Measurements from ENCODE around the gene MED12.

Gene MED12

DNA sequence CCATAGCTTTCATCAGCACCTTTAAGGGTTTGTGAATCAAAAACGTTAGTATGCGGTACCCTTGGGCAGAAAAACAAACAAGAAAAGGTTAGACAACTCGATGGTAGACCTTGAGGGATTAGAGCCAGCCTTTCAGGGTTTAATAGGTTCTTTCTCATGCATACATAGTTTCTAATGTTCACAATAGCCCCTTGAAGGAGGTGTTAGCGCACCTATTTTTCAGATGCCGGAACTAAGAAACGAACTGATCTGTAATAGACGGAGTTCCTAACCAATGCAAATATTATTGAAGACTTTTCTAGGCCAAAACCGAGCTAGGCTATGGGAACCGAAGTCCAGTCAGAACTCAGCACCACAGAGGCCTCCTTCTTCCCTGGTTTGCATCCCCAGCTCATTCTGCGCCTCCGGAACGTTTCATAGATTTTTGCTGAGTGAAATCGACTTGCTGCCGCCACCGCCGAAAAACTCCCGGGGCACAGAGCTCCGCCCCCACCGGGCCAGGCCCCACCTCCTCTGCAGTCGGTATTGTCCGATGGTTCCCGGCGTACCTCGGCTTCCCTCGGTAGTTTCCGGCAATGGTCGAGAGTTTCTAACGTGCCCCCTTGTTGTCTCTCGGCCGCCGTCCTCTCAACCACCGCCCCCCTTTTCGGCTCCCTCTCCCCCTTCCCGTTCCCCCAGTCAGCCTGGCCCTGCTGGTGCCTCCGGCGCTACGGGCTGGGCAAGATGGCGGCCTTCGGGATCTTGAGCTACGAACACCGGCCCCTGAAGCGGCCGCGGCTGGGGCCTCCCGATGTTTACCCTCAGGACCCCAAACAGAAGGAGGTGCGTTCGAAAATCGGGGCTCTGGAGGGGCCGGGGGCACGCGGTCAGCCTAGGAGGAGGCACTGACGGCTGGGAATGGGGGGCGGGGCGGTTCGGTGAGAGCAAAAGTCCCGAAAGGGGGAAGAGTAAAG lies at the start of gene MED12:
Gene MED12 (plus strand): TSS at position 565 of the 953 bp plus-strand sequence. CDS start 159 bp downstream, at position 724.
- peak; percentile 82 for DNase-seq (ENCODE audit: low spot score)

DNA sequence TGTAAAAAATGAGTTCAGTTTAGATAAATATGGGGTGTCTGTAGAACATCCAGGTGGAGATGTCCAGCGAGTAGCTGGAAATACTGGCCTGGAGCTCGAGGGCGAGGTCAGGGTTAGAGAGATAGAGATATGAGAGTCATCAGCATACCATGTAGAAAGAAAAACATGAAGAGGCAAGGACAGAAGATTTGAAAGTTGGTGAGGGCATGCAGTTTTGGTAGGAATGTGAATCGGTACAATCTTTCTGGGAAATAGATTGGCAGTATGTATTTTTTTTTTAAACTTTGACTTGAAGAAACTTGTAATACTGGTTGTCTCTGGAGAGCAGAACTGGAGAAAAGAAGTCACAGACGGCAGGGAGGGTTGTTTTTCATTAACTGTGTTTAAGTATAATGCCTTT lies 47.9 kb upstream of the MED12 start:
- no peak for DNase-seq (ENCODE audit: low spot score)

DNA sequence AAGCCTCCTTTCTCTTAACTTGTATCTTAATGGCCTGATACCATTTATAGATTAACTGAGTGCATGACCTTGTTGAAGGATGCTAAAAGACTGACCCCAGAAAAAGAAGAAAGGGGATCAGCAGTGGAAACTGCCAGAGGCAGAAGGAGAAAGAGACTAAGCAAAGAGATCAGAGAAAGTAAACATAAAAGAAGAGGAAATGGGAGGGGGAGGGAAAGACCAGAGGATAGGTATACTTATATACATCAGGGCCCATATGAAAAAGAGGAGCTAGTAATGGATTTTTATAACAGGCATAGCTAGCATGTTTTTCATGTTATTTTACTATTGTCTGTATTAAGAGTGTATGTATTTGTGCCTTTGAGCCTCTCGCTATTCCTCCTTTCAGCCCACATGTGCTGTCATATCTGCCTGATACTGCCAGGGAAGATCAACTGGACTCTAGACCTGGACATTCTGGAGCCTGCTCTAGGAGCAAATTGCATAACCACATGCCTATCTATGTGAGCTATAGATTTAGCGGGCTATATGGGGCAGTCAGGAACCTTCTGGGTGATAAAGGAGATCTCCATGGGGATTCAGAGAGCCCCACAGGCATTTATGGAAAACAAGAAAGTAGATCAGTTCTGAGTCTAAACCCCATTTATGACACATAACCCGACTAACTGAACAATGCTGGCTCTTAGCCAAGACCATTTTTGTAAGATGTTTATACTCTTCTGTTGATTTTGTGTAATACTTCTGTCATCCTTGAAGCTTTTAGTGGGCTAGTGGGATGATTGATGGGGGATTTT lies 36.9 kb upstream of the MED12 start:
- no peak for DNase-seq (ENCODE audit: low spot score)

DNA sequence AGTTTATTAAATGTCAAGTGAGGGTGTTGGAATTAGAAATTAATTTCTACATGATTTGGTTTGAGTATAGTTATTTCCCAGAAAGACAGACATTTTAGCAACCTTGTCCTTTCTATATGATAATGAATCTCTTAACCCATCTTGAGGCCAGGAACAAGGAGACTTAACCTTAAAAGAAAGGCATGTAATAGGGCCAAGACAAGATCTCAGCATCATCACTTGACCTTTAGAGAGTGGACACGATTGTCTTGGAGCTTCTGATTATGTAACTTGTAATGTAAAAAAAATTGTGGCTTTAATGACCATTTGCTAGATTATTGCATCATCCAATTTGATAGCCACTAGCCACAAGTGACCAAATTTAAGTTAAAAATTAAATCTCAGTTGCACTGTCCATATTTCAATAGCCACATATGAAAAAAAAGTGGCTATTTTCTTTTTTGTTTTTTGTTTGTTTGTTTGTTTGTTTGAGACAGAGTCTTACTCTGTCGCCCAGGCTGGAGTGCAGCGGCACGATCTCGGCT lies 36.2 kb upstream of the MED12 start:
- DNase-seq (ENCODE audit: low spot score), result no peak

DNA sequence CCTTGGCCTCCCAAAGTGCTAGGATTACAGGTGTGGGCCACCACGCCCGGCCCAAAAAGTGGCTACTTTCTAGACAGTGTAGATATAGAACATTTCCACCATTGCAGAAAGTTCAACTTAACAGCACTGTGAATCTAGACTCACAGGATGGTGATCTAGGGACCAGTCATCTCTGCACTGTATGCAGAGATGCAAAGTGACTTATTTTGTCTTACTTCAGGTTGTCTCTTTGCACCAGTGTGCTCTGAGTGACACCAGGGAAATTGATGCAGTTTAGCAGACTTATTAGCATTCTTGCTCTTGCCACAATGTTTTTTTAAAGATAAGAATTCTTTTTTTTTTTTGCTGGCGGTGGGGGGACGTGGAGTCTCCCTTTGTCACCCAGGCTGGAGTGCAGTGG lies 35.6 kb upstream of the MED12 start:
- no peak for DNase-seq (ENCODE audit: low spot score)

DNA sequence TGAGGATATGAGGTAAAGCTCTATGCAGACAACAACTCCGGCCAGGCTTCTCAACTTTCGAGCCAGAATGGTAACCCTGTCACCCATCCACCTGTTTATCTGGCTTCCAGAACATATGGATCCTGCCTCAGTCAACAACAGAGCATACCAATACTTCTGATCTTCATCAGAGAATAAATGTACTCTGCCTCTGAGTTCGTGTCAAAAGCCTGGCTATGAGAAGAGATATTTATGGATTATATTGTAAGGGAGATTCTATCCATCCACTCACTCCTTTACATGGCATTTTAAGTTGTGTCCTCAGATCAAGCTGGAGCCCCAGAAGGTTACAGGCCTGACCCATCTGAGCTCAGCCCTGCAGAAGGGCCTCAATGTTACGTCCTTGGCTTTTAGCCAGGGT lies 32.5 kb upstream of the MED12 start:
- DNase-seq (ENCODE audit: low spot score), result no peak

DNA sequence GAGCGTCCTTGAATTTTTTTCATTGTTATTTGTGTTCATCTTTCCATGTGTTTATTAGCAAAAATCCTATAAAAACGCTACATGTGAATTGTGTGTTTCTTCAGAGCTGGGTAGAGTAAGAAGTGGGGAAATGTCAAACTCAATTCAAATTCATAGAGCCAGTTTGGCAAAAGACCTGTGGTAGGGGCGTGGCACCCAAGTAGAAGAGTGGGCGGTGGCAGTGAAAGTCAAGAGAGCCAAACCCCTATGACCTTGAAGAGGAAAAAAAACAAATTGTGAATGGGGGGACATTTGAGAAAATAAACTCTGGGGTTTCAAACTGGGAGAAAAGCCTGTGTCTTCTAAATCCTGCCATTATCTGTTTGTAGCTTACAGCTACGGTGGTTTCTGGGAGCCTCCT lies 27.1 kb upstream of the MED12 start:
- DNase-seq (ENCODE audit: low spot score), result no peak

DNA sequence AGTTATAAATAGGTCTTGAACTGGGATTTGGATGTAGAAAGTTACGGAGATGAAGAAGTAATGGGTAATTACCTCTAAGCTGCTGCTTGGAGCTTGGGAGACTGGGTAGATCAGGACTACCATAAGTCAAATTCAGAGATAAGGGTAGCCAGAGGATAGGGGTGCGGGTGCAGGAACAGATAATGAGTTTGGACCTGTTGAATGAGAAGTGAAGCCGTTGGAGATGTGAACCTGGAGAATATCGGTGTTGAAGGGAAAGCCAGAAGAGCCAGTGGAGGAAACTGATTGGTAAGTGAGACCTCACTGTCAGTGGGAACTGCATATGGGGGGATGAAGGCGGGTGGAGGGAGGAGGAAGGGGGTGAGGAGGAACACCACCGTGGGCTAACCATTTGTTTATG lies 23.4 kb upstream of the MED12 start:
- no peak for DNase-seq (ENCODE audit: low spot score)

DNA sequence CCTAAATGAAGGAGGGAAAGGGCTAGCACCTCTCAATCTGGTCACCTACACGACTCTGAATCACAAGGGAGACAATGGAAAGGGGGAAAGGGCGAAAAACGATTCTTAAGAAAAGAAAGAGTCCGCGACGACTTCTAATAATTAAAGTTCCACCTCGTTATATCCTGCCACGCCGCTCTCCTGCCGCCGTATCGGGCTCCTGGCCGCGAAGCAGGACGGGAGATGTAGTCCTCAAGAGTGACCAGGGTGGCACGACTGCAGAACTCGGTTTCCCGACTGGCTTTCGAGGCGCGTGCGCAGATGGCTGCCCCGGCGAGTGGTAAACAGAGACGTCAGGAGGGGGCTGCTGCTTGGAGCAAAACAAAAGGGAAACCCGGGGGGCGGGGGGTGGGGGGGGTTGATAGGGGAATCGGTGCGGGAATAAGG lies 22.8 kb upstream of the MED12 start, which contains the start of gene FOXO4:
Gene FOXO4 (plus strand): TSS at position 297 of the 426 bp plus-strand sequence. CDS start 678 bp downstream, outside the sequence.
- peak; percentile 91 for DNase-seq (ENCODE audit: low spot score)

DNA sequence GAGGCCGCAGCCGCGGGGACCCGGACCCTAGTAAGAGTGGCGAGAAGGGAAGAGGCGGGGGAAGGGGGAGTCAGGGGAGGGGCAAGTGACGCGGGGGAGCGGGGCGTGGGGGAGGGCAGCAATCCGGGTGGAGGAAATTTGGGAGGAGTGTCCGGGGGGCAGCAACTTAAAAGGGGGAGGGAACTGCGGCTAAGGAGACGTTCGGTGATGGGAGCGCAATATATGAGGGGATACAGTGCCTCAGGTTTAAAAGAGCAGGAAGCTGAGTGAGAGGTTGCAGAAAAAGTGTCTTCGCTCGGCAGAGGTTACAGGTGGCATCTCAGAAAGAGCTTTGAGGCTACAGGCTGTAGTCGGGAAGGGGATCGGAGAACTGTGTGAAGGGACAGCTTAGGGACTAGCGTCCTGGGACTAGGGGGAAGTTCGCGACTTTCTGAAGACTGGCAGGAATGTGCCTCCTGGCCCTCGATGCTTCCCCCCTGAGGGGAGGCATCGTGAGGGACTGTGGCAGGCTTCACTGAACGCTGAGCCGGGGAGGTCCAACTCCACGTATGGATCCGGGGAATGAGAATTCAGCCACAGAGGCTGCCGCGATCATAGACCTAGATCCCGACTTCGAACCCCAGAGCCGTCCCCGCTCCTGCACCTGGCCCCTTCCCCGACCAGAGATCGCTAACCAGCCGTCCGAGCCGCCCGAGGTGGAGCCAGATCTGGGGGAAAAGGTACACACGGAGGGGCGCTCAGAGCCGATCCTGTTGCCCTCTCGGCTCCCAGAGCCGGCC lies 22.2 kb upstream of the MED12 start:
- no peak for DNase-seq (ENCODE audit: low spot score)

DNA sequence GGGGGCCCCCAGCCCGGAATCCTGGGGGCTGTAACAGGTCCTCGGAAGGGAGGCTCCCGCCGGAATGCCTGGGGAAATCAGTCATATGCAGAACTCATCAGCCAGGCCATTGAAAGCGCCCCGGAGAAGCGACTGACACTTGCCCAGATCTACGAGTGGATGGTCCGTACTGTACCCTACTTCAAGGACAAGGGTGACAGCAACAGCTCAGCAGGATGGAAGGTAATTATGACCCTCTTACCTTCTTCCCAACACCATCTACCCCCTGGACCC lies 21.7 kb upstream of the MED12 start:
- DNase-seq (ENCODE audit: low spot score), result no peak

DNA sequence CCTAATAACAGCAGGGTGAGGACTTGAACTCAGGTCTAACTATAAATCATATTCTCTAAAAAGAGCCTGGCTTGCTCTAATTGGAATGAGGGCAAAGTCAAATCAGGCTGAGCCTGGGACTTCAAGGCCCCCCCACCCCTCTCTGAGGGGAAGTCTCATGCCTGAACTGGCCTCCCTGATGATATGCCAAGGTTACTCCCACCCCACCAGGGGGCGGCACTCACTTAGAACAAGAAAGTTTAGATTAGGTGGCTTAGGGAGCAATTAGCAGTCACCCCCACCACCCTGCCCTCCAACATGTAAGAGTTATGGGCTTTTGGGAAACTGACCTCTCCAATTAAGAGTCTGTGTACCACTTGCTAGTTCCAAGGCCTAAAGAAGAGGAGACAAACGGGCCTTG lies 20.1 kb upstream of the MED12 start:
- peak; percentile 39 for DNase-seq (ENCODE audit: low spot score)

DNA sequence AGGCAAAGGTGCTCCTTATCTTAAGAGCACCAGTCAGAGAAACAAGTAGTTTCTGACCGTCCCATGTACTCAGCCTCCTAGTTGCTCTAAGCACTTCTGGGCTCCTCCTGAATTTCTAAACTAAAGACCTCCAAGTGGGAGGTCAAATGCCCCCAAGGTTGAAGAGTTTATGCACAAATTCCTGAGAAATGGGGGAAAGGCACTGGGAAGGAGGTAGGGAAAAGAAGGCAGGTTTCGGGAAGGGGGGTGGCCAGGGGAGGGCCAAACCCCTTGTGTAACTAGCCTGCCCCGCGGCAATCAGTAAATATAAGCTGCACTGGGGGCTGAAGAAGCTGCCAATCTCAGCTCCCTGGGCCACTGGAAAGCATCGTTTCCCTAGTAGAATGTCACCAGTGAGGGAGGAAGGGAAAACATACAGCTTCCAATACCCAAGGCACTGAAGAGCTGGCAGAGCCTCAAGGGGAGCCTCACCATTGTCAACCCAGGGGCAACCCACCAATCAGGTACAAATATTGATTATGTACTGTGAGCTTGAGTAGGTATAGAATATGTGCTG lies 19.4 kb upstream of the MED12 start:
- no peak for DNase-seq (ENCODE audit: low spot score)

DNA sequence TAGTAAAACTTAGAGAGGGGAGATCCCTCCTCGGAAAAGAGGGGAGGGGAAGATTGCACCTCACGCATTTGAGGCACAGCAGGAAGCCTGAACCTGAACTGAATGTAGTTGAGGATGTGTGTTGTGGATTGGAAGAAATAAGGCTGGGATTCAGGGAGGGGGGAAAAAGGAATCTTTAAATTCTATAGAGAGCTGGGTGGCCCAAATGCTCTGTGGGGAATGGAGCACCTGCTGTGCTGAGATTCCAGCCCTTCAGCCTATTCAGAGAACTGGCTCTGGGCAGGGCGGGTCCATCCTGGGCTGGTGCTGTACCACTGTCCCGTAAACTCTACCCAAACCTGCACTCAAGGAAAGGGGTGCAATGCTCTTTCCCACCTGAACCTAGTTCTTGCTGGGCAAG lies 18.7 kb upstream of the MED12 start:
- DNase-seq (ENCODE audit: low spot score), result no peak

DNA sequence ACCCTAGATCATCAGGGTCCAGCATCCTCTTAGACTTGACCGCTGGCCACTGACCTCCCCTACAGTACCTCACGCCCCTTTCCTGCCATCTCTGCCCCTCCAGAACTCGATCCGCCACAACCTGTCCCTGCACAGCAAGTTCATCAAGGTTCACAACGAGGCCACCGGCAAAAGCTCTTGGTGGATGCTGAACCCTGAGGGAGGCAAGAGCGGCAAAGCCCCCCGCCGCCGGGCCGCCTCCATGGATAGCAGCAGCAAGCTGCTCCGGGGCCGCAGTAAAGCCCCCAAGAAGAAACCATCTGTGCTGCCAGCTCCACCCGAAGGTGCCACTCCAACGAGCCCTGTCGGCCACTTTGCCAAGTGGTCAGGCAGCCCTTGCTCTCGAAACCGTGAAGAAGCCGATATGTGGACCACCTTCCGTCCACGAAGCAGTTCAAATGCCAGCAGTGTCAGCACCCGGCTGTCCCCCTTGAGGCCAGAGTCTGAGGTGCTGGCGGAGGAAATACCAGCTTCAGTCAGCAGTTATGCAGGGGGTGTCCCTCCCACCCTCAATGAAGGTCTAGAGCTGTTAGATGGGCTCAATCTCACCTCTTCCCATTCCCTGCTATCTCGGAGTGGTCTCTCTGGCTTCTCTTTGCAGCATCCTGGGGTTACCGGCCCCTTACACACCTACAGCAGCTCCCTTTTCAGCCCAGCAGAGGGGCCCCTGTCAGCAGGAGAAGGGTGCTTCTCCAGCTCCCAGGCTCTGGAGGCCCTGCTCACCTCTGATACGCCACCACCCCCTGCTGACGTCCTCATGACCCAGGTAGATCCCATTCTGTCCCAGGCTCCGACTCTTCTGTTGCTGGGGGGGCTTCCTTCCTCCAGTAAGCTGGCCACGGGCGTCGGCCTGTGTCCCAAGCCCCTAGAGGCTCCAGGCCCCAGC lies 17.6 kb upstream of the MED12 start:
- no peak for DNase-seq (ENCODE audit: low spot score)

DNA sequence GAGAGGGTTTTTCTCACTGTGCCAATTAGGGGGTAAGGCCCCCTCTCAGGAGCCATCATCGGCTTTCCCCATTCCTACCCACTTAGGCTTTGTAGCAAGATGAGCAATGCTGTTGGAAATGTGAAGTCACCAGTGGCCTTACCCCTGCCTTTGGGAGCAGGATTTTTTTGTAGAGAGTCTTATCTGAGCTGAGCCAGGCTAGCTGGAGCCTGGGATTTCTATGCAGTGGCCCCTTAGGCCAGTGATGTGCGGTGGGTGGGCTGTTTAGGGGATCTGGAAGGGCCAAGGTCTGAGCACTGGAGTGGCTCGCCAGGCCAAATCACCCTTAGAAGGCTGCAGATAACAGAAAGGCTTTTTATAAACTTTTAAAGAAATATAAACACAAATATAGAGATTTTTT lies 16.1 kb upstream of the MED12 start:
- no peak for DNase-seq (ENCODE audit: low spot score)

DNA sequence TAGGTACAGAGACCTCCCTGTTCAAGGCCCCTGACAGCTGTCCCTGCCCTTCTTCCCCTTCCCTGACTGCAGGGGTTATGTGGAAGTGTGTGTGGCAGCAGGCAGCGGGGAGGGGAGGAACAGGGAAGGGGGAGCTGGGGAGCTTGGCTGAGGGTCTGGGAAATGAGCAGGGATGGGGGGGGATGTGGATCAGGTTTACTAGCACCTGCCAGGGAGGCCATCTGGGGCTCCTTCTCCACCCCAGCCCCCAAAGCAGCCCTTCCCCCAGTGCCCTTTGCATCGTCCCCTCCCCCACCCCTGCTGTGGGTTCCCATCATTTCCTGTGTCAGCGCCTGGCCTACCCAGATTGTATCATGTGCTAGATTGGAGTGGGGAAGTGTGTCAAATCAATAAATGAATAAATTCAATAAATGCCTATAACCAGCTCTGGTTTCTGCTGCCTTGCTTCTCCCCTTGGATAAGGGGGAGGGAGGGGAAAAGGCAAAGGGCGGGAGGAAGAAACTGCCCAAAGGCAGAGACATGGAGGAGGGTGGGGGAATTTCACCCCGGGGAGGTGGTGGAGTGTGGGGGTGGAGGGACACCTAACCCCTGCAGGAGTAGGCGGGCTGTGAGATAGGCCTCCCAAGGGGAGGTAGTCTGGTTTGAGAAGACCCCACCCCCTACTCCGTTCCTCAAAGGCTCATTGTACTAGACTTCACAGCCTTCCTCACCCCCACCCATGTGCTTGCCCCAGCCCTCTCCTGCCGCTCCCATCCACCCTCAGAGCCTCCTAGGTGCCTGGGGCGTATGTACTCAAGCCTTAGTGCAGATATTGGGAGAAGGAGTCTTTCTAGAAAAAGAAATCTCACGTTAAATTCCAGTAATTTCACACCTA lies 15.0 kb upstream of the MED12 start:
- DNase-seq (ENCODE audit: low spot score), result no peak

DNA sequence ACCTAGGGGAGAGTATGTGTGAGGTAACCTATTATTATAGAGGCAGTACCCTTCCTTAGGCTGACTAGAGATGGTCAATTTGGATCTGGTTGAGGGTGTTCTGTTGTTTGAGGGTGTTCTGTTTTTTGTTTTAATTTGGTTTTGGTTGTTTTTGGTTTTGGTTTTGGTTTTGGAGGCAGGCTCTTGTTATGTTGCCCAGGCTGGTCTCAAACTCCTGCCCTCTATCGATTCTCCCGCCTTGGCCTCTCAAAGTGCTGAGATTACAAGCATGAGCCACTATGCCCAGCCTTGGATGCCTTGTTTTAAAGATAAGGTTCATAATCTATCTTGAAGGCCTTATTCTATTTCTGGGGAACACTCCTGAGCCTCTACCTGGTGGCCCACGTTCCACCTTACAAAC lies 12.8 kb upstream of the MED12 start:
- no peak for DNase-seq (ENCODE audit: low spot score)

DNA sequence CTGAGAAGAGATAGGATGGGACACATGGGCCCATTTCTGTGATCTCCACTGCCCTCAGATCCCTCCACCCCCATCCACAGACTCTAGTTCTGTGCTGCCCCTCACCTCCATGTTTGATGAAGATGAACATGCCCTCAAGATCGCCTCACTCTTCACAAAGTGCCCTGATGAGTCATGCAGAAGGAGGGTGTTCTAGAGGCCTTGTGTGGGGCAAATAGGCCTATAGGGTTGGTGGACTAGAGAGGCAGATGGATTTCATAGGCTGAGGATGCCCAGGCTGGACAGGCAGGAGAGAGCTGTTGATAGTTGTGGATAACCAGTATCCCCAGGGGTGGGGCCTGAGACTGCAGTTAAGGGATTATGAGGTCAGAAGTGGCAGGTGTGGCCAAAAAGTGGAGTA lies 12.0 kb upstream of the MED12 start, which contains the start of gene CXorf65:
Gene CXorf65 (minus strand): TSS at position 314 of the 400 bp plus-strand sequence. CDS start 184 bp downstream, at position 130.
- no peak for DNase-seq (ENCODE audit: low spot score)

DNA sequence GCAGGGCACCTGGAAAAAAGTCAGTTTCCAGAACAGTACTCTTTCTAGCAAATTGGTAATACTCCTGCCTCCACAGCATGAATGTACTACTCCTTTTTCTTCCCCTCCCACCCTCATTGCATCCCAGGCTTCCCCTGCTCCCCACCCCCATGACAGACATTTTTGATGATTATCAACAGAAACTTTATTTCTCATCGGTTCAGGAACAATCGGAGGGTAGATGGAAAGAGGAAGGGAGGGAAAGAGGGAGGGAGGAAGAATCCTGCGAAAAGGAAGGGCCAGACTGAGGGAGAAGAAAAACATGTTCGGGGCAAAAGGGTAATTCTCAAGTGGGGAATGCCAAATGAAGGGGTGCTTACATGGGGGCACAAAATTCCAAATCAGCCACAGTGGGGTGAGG lies 11.2 kb upstream of the MED12 start:
- DNase-seq (ENCODE audit: low spot score), result no peak

Measured in putamen (tissue), 1 donor.